T-helper 1 cell (primary cell): ENCODE results near the gene GRHPR.
"Not testable (repeated sequence)": the region's sequence is repeated elsewhere in the genome, so short reads cannot be mapped to it uniquely, and the experiment has no call there.

Experiments
- DNase-seq, 5 donors: peaks; one replicate each; pipeline ENCODE4 v3.0.0-alpha.2; 2012 to 2020
- total RNA-seq, 4 donors: gene quantifications; one replicate each; lab custom pipeline; 2026; lab: John Stamatoyannopoulos, UW

Gene GRHPR
- 29.4 to 35.5 (median 31.8) reads per million in 4 donors for total RNA-seq

- peak; percentile 63 to 88 (median 82) for DNase-seq
These were observed at the start of gene GRHPR for GRCh38 chr9:37422289-37423104. GRHPR (plus strand) TSS chr9:37422696; CDS start chr9:37422751, 55 bp downstream.

- no peak for DNase-seq
These were observed 49.7 kb upstream of the GRHPR start for GRCh38 chr9:37372839-37373238.

- DNase-seq: no peak
These were observed 48.9 kb upstream of the GRHPR start for GRCh38 chr9:37373621-37374020.

DNA sequence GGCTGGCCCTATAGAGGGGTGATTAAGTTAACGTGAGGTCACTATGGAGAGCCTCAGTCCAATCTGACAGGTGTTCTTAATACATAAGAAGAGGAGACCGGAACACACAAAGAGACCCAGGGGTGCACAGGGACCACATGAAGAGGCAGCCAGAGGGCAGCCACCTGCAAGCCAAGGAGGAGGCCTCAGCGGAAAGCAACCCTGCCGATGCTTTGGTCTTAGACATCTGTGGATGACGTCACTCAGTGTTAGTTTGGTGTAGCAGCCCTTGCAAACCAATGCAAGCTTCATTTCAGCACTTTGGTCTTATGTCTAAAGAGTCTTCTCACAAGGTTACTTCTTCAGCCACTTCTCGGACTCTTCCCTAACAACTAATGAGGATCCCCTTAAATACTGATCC, 47.6 kb upstream of the GRHPR start:
- no peak for DNase-seq

DNA sequence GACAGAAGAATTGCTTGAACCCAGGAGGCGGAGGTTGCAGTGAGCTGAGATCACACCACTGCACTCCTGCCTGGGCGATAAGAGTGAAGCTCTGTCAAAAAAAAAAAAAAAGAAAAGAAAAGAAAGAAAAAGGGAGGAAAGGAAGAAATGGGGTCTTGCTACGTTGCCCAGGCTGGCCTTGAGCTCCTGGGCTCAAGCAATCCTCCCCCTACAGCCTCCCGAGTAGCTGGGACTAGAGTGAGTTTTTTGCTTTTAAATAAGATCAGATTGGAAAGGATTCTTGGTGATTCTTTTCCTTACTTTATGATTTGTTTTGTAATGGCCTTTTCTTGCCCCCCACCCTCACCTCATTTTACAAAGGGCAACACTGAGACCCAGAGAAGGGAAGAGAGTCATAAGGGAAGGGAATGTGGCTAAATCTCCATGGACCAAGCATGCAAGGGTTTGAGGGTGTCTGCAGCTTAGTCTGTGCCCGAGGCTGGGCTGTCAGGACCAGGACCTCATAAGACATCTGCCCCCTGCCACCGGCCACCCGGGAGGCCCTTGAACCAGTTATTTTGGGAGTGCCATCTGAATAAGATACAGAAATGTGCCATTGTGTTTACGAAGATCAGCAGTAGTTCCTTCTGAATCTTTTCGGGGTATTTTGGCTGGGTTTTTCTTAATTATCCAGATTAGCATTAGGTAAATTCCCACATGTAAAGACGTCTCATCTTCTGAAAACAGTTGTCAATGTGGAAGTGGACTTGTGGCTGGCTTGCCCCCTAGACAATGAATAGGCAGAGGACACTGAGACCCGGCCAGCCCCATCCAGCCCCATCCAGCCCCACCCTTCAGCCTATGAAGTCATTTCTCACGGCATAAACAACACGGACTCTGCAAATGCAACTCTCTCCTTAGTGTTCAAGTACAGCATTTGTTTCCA, 44.5 kb upstream of the GRHPR start:
- no peak for DNase-seq

DNA sequence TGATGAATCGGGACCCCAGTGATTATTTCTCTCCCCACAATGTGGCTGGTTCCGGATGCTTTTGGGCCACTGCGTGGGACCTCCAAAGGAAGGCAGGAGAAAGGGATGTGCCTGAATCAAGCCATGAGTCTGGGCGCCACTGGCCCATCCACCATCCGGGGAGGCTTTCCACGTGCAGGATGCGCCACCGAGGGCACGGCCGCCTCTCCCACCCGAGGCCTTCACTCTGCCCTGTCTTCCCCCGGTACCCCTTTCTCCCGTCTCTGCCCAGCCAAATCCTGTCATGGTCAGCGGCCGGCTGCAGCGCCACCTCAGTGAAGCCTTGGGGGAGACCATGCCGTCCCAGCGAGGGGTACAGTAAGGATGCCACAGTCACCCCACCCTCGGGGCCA, 43.9 kb upstream of the GRHPR start:
- DNase-seq: no peak

GRCh38 chr9:37379835-37380234, 42.7 kb upstream of the GRHPR start:
- no peak for DNase-seq

DNA sequence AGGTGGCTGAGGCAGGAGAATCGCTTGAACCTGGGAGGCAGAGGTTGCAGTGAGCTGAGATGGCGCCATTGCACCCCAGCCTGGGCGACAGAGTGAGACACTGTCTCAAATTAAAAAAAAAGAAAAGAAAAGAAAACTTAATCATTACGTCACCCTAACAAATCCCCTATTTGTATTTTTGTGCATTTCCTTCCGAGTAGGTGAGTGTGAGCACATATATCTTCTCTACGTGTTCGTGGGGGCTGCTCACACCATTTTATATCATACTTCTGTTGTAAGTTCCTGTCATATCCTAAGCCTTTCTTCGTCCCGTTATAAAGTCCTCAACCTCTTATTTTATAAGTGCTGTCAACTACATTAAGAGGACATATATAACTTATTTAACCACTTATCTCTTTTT, 41.9 kb upstream of the GRHPR start:
- no peak for DNase-seq

DNA sequence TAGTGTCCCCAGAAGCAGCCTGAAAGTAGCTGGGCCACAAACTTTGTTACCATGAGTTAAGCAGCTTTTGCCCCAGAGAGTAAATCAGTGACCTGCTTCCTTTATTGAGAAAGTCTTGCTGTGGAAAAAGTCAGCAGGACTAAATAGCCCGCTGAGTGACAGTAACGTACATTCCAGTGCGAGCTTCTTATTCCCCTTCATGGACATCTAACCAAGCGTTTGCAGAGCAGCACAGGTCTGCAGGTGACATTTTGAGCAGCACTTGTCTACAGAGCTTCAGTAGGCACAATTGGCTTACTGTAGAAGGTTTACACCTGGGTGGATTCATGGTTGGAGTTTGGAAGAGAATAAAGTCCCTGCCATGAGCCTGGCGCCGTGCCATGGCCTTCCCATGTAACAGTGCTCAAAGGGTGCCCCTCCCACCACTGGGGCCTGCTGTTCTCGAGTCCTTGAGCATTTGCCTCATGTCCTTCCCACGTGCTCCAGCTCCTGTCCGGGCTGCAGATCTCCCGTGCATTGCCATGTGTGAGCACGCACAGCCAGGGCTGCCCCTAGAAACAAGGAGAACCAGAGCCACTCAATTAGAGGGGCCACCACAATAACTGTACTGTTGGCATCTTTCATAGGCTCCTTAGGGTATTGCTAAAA, 41.3 kb upstream of the GRHPR start:
- DNase-seq: no peak

- no peak for DNase-seq
These were observed 40.1 kb upstream of the GRHPR start for GRCh38 chr9:37382161-37382981.

- no peak for DNase-seq
These were observed 39.5 kb upstream of the GRHPR start for GRCh38 chr9:37382982-37383357.

DNA sequence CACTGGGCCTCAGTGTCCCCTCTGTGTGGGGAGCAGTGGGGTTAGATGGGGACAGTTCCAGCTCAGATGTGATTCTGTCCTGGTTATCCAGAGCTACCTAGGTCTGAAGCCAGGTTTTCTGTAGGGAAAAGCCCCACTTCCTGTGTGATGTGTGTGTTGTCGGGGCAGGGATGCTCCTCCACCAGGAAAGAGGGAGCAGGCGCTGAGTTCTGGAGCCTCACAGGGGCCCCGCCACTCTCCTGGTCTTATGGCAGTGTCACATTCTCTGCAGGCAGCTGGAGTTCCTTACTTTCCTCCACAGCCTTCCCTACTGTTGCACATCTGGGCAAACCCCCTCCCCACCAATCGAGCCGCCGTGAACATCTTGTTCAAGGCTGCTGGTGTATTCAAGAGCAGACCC, 39.1 kb upstream of the GRHPR start:
- DNase-seq: no peak

DNA sequence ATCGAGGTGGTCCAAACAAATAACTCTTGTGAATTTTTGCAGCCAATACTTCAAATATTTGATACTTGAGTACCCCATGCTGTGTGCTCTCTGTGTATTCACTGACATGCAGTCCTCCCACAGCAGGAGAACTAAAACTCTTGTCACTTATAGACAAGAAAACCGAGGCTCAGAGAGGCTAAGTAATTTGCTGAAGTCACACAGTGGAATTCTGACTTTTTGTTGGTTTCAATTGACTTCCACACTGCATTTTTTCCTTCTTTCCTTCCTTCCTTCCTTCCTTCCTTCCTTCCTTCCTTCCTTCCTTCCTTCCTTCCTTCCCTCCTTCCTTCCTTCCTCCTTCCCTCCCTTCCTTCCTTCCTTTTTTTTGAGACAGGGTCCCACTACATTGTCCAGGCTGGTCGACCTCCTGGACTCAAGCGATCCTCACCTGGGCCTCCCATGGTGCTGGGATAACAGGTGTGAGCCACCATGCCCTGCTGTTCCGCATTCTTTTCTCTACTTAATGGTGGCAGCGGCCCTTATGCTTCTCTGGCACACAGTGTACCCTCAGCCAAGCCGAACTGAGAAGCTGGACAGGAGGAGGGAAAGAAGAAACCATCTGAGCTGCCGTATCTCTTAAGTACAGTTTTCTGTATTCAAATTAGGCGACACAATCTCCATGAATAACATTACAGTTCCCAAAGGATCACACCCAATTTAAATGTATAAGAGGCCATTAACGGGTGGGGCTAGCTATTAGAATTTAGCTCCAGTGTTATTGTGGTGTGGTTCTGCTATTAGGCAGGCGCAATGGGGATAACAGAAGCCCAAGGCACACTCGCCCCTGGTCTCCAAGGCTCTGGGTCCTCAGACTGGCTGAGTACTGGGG, 38.4 kb upstream of the GRHPR start:
- DNase-seq: no peak

GRCh38 chr9:37385286-37385685, 37.2 kb upstream of the GRHPR start:
- no peak for DNase-seq

DNA sequence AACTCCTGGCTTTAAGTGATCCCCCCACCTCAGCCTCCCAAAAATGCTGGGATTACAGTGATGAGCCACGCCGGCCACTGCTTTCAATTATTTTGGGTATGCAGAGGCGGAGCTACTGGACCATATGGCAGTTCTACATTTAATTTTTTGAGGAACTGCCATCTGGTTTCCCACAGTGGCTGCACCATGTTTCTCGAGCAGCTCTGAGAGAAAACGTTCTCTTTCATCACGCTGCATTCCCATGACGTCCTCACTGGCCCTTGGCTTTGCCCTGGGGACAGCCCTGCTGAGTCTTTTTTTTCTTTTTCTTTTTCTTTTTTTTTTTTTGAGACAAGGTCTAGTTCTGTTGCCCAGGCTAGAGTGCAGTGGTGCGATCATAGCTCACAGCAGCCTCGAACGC, 35.5 kb upstream of the GRHPR start:
- no peak for DNase-seq

GRCh38 chr9:37390759-37391158, 31.7 kb upstream of the GRHPR start:
- peak in 2 of 5 donors; percentile 19 to 27 for DNase-seq

DNA sequence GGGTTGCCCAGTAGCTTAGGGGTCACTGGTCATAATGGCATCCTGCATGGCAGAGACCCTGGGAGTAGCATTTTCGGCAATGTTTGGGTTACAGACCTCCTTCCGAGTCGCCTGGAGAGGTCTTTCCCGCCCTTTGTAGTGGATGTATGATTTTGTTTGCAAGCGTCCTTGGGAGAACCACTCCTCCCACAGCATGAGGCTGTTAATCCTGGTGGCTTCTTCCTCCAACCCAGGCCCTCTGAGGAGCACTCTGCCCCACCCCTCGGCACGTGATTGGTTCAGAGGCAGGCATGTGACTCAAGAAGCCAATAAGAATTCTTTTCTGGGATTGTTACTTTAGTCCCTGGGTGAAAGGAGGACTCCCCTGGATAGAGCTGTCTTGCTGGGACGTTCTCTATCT, 30.2 kb upstream of the GRHPR start:
- no peak for DNase-seq

DNA sequence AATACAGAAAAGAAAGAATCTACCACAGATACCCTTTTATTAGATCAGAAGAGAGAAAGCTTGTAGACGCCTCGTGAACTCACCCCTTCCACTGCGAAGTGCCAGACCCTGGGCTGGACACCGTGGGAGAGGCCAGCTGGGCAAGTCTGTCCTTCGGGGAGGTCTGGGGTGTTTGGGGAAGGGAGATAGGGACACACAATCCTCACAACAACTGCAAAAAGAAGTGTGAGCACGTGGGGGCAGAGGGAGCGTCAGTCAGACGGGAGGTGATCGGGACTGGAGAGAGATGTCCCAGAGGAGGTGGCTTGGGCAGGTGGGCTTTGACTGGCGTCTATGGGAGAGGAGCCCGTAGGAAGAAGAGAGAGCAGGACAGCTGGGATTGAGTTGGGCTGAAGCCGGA, 27.3 kb upstream of the GRHPR start:
- DNase-seq: no peak

DNA sequence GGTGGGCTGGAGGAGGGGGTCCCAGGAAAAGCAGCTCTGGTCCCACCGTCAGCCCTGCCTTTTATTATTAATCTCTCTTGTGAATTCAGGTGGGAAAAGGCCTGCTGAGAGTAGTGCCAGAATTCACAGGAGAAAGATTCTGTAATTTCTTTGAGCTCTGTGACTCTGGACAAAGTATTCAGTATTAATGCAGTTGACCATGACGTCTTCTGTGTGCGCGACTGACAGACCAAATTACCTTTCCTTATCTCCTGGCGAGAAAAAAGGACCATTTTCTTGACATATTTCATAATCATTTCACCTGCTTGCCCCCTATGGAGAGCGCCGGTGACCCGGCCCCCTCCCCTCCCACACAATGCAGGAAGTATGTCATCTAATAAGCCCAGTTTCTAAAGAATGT, 26.8 kb upstream of the GRHPR start:
- DNase-seq: no peak

GRCh38 chr9:37397948-37398347, 24.5 kb upstream of the GRHPR start:
- DNase-seq: not testable (repeated sequence)

DNA sequence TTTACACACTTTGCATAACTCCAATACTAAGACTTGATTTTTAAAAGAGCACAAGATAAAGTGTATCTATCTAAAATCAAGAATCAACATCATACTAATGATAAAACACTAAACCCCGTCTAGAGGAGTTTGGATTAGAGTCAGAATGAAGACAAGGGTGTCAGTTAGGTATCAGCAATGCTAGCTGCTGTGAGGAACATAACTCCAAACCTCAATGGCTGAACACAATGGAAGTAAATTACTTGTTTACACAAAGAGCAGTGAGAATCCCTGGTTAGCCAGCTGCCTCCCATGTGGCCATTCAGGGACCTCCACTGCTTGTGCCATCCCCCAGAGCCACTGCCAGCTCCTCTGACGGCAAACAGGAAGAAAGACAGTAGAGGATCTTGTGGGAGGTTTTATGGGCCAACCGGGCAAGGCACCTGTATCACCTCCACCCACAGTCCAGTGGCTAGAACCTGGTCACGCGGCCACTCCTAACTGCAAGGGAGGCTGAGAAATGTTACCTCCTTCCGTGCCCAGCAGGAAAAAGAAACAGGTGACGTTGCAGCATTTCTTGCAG, 24.0 kb upstream of the GRHPR start:
- no peak for DNase-seq
